ENCODE results near the gene P2RY1. TPM values are rescaled to one million over a fixed set of nuclear protein-coding genes. Genes with fewer than 3 reads are reported as not detected.
A peak's percentile ranks its signal among the peaks of the same experiment; 100 is the strongest.

P2RY1 gene
- total RNA-seq, 4 donors from 2014 or later = 24.7 to 35.7 (median 30.3) TPM

GRCh38 chr3:152835601-152836102, 721 bp downstream of the P2RY1 start:
- intact Hi-C loops (cut with DNase I) = no loop called here

DNA sequence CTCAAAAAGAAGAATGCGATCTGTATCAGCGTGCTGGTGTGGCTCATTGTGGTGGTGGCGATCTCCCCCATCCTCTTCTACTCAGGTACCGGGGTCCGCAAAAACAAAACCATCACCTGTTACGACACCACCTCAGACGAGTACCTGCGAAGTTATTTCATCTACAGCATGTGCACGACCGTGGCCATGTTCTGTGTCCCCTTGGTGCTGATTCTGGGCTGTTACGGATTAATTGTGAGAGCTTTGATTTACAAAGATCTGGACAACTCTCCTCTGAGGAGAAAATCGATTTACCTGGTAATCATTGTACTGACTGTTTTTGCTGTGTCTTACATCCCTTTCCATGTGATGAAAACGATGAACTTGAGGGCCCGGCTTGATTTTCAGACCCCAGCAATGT, 1.3 kb downstream of the P2RY1 start:
- H3K27ac ChIP-seq = peak overlapping the region in 3 of 4 donors; percentile 87 to 94 (median 93)
- no peaks in the 10 kb centered on the region for H3K9me3 ChIP-seq
- intact Hi-C loops (cut with DNase I) = no loop called here
- peaks cover 0 to 16% (median 0%) of the 10 kb centered on the region in 4 donors for H3K27me3 ChIP-seq
- no peak for TF ChIP-seq CTCF (IDR thresholded peaks at IDR 0.05)
- no peak for TF ChIP-seq POLR2A (IDR thresholded peaks at IDR 0.05)
- H3K4me1 ChIP-seq = peaks cover 4 to 60% (median 5%) of the 10 kb centered on the region in 3 donors
- 31 to 68% methylated on average over 14 of the region's 14 CpGs for WGBS, 2 donors
- peak overlapping the region; percentile 69 to 91 (median 83) for H3K4me3 ChIP-seq
- no peaks in the 10 kb centered on the region for H3K36me3 ChIP-seq
- no peak for DNase-seq

More at GRCh38 chr3:152835601-152836102, 721 bp downstream of the P2RY1 start:
- Histone ChIP-seq H3K4me1 (peaks cover 4 to 61% (median 5%) of the 10 kb centered on the region in 3 donors), H3K9me3 (no peaks in the 10 kb centered on the region), H3K36me3 (no peaks in the 10 kb centered on the region), H3K27me3 (peaks cover 0 to 16% (median 0%) of the 10 kb centered on the region in 4 donors), H3K4me3 (peak overlapping the region; percentile 69 to 91 (median 83)), H3K27ac (peak overlapping the region; percentile 84 to 94 (median 90))
- 1 to 12% methylated on average over 10 to 25 of the region's 47 CpGs for WGBS, 2 donors
- no peak for TF ChIP-seq POLR2A (IDR thresholded peaks at IDR 0.05)
- TF ChIP-seq CTCF (IDR thresholded peaks at IDR 0.05) = no peak
- DNase-seq = no peak

DNA sequence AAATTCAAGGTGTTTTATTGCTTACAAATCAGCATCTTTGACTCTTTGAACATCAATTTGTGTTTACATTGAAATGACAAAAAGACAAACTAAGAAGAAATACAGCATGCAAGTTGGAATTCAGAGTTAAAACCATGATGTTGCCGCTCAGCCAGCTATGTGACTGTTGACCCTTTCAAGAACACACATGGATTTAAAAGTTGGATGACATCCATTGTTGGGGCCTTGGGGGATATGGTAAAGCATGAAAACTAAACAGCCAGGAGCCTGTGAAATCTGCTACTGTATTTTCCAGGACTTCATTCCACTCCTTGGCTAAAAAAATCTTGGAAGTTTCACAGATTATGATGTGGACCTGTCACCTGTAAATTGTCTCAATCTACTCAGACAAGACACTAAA, 4.6 kb downstream of the P2RY1 start:
- H3K9me3 ChIP-seq = no peaks in the 10 kb centered on the region
- DNase-seq = no peak
- intact Hi-C loops (cut with DNase I) = no loop called here
- H3K4me1 ChIP-seq = peaks cover 4 to 48% (median 5%) of the 10 kb centered on the region in 3 donors
- 56 to 58% methylated on average over 1 of the region's 1 CpG for WGBS, 2 donors
- H3K27me3 ChIP-seq = peaks cover 0 to 14% (median 0%) of the 10 kb centered on the region in 4 donors
- no peak for TF ChIP-seq CTCF (IDR thresholded peaks at IDR 0.05)
- no peak for TF ChIP-seq POLR2A (IDR thresholded peaks at IDR 0.05)
- H3K36me3 ChIP-seq = no peaks in the 10 kb centered on the region
- peak overlapping the region in 2 of 4 donors; percentile 3 to 84 for H3K4me3 ChIP-seq
- H3K27ac ChIP-seq = no peak overlapping the region

GRCh38 chr3:152841131-152841530, 6.2 kb downstream of the P2RY1 start:
- no peak for DNase-seq
- H3K4me3 ChIP-seq = no peak overlapping the region
- intact Hi-C loops (cut with DNase I) = no loop called here

More at GRCh38 chr3:152841131-152841530, 6.2 kb downstream of the P2RY1 start:
- TF ChIP-seq CTCF (IDR thresholded peaks at IDR 0.05) (no peak), POLR2A (IDR thresholded peaks at IDR 0.05) (no peak)
- H3K4me1 ChIP-seq = peaks cover 4 to 45% (median 5%) of the 10 kb centered on the region in 3 donors
- H3K27me3 ChIP-seq = no peaks in the 10 kb centered on the region
- H3K27ac ChIP-seq = no peak overlapping the region
- H3K36me3 ChIP-seq = no peaks in the 10 kb centered on the region
- no peaks in the 10 kb centered on the region for H3K9me3 ChIP-seq
- 48 to 53% methylated on average over 1 of the region's 1 CpG for whole genome bisulfite sequencing, 2 donors

Measured in esophagus squamous epithelium (tissue), 5 donors.